Cardiac muscle cell (in vitro differentiated cells and primary cell): ENCODE measurements around the gene MYO1H. TPM values are rescaled to one million over a fixed set of nuclear protein-coding genes. Genes with fewer than 3 reads are reported as not detected.
"Not testable (repeated sequence)": the region's sequence is repeated elsewhere in the genome, so short reads cannot be mapped to it uniquely, and the experiment has no call there.

Source experiments
- DNase-seq, 2 donors: peaks; one replicate each; pipeline versions ENCODE4 v3.0.0 to v3.0.0-alpha.2; 2010 to 2017; ENCODE audit warnings: low read depth in 1 of 2, low spot score in 1 of 2
- H3K27ac ChIP-seq: fragments of 200-600 bp; sonication (generic); 2 replicates; pipeline ENCODE4 v1.5.1; 2016
- H3K27me3 ChIP-seq: fragments of 200-600 bp; sonication (generic); 2 replicates; pipeline ENCODE4 v1.6.0; 2016; ENCODE audit warnings: control low read depth
- H3K36me3 ChIP-seq: fragments of 200-600 bp; sonication (generic); 2 replicates; pipeline ENCODE4 v1.5.1; 2016; ENCODE audit warnings: control low read depth
- H3K4me1 ChIP-seq: fragments of 200-600 bp; sonication (generic); 2 replicates; pipeline ENCODE4 v1.8.1; 2017; ENCODE audit warnings: low read depth, mild to moderate bottlenecking, mixed run types
- H3K4me3 ChIP-seq: fragments of 200-600 bp; sonication (generic); 2 replicates; pipeline ENCODE4 v1.5.1; 2016; ENCODE audit warnings: mild to moderate bottlenecking
- H3K9me3 ChIP-seq: fragments of 200-600 bp; sonication (generic); 2 replicates; pipeline ENCODE4 v1.5.1; 2017; ENCODE audit warnings: low read depth, mild to moderate bottlenecking, control low read depth
- polyA plus RNA-seq: library from polyadenylated mRNA; unstranded; fragments of >200 nt; fragmentation: Nextera tagmentation; extraction: Ambion mirVana; gene quantifications from 2 replicates; pipeline ENCODE4 v1.2.1, GENCODE V29; 2016
- total RNA-seq: library from RNA; depleted of rRNA; stranded (reverse); fragments of >200 nt; gene quantifications from 2 replicates; pipeline ENCODE4 v1.2.3, GENCODE V29; 2016
- TF ChIP-seq, protein P1 (sequence below): IDR thresholded peaks from 2 replicates; pipeline ENCODE4 v1.5.1; 2012; ENCODE audit warnings: low read depth, mild to moderate bottlenecking, low read length

The MYO1H gene
- total and polyA plus RNA-seq, 2 experiments from 2014 or later, result not detected

- no peak for DNase-seq
Observed at GRCh38 chr12:109436188-109436560, 88.5 kb downstream of the MYO1H start.

DNA sequence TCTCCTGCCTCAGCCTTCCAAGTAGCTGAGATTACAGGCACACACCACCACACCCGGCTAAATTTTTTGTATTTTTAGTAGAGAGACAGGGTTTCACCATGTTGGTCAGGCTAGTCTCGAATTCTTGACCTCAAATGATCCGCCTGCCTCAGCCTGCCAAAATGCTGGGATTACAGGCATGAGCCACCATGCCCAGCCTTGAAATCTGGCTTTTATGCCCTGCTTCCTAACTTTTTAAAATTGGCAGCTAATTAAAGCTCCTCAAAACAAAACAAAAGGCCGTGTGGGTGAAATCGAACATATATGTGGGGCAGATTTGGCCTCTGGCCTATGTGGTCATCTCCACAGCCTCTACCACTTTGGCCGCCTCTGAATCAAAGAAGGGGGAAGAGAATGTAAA, 91.5 kb downstream of the MYO1H start:
- Histone ChIP-seq H3K4me3 (no peak overlapping the region), H3K4me1 (peaks cover 25% of the 10 kb centered on the region), H3K27ac (no peak overlapping the region), H3K9me3 (no peaks in the 10 kb centered on the region), H3K27me3 (no peaks in the 10 kb centered on the region), H3K36me3 (no peaks in the 10 kb centered on the region)
- TF ChIP-seq, protein P1, sequence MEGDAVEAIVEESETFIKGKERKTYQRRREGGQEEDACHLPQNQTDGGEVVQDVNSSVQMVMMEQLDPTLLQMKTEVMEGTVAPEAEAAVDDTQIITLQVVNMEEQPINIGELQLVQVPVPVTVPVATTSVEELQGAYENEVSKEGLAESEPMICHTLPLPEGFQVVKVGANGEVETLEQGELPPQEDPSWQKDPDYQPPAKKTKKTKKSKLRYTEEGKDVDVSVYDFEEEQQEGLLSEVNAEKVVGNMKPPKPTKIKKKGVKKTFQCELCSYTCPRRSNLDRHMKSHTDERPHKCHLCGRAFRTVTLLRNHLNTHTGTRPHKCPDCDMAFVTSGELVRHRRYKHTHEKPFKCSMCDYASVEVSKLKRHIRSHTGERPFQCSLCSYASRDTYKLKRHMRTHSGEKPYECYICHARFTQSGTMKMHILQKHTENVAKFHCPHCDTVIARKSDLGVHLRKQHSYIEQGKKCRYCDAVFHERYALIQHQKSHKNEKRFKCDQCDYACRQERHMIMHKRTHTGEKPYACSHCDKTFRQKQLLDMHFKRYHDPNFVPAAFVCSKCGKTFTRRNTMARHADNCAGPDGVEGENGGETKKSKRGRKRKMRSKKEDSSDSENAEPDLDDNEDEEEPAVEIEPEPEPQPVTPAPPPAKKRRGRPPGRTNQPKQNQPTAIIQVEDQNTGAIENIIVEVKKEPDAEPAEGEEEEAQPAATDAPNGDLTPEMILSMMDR, result no peak
- DNase-seq, result no peak

More at GRCh38 chr12:109436188-109436560, 88.5 kb downstream of the MYO1H start:
- no peak overlapping the region for H3K27ac ChIP-seq
- TF ChIP-seq, protein P1, result no peak
- H3K4me1 ChIP-seq, result peaks cover 14% of the 10 kb centered on the region
- H3K4me3 ChIP-seq, result no peak overlapping the region
- H3K36me3 ChIP-seq, result no peaks in the 10 kb centered on the region
- no peaks in the 10 kb centered on the region for H3K27me3 ChIP-seq
- H3K9me3 ChIP-seq, result no peaks in the 10 kb centered on the region

- not testable (repeated sequence) for DNase-seq, H3K9me3 ChIP-seq, H3K4me3 ChIP-seq, H3K36me3 ChIP-seq, H3K27me3 ChIP-seq
- H3K4me1 ChIP-seq, result peaks cover 27% of the 10 kb centered on the region
- peak overlapping the region; percentile 79 for H3K27ac ChIP-seq
Observed at GRCh38 chr12:109439951-109440350, 92.3 kb downstream of the MYO1H start.

DNA sequence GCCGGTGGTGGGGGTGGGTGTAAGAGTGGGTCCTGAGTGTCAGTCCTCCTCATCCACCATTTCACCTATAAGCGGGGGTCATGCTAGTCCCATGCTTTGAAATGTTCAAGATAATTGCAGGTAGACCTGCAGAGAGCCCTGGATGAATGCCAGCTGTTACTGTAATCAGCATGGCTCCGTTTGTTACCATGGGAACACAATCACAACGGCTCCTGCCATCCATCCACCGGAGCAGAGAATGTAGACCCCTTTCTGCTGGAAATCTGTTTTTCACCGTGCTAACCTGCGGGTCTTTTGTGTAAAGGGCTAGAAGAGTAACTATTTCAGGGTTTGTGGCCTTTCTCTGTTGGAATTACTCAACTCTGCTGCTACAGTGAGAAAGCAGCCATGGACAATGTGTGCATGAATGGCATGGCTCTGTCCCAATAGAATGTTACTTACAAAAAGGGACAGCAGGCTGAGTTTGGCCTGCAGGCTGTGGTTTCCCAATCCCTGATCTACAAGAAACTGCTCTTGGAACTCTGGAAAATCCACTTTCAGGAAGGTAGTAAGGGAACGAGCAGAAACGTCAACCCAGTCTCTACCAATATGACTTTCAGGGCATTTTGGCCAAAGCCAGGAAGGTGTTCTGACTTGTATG, 93.3 kb downstream of the MYO1H start:
- no peaks in the 10 kb centered on the region for H3K36me3 ChIP-seq
- H3K4me1 ChIP-seq, result peaks cover 27% of the 10 kb centered on the region
- peak overlapping the region; percentile 79 for H3K27ac ChIP-seq
- H3K9me3 ChIP-seq, result no peaks in the 10 kb centered on the region
- TF ChIP-seq, protein P1, result no peak
- no peak overlapping the region for H3K4me3 ChIP-seq
- H3K27me3 ChIP-seq, result no peaks in the 10 kb centered on the region
- DNase-seq, result peak; percentile 61 to 73

DNA sequence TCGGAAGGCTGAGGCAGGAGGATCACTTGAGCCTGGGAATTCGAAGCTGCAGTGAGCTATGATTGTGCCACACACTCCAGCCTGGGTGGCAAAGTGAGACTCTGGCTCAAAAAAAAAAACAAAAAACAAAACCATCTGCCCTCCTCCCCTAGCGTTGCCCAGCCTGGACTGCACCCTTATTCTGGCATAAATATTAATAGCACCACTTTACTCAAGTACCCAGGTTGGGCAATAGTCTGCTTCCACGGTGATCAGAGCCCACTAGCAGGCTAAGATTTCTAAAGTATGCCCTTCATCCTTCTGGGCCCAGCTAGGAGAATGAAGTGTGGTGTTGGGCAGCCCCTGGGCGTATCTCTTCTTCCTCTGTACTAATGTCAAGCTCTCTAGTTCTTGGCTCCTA, 96.1 kb downstream of the MYO1H start:
- DNase-seq, result peak in 1 of 2 donors; percentile 33
- peaks cover 8% of the 10 kb centered on the region for H3K36me3 ChIP-seq
- H3K9me3 ChIP-seq, result no peaks in the 10 kb centered on the region
- H3K4me3 ChIP-seq, result no peak overlapping the region
- no peaks in the 10 kb centered on the region for H3K27me3 ChIP-seq
- TF ChIP-seq, protein P1, result no peak
- H3K27ac ChIP-seq, result peak overlapping the region; percentile 52
- H3K4me1 ChIP-seq, result peaks cover 33% of the 10 kb centered on the region

- Histone ChIP-seq H3K27me3 (no peaks in the 10 kb centered on the region), H3K4me3 (no peak overlapping the region), H3K27ac (peak overlapping the region; percentile 52), H3K9me3 (no peaks in the 10 kb centered on the region), H3K4me1 (peaks cover 33% of the 10 kb centered on the region), H3K36me3 (peaks cover 8% of the 10 kb centered on the region)
- TF ChIP-seq, protein P1, result no peak
- DNase-seq, result no peak
Observed at GRCh38 chr12:109444259-109444658, 96.6 kb downstream of the MYO1H start.
